Prostate gland (tissue), 2 donors: ENCODE measurements around the gene UST. TPM values are rescaled to one million over a fixed set of nuclear protein-coding genes. Genes with fewer than 3 reads are reported as not detected.
A peak's percentile ranks its signal among the peaks of the same experiment; 100 is the strongest.

Experiments
- DNase-seq: peaks from one replicate; pipeline ENCODE4 v3.0.0-alpha.2; 2019; ENCODE audit warnings: low spot score
- H3K27ac ChIP-seq, 2 donors: fragments of 200-600 bp; sonication (generic); 2 replicates each; pipeline ENCODE4 v1.5.1; 2017 to 2019
- H3K27me3 ChIP-seq: fragments of 200-600 bp; sonication (generic); replicated peaks from 2 replicates; pipeline ENCODE4 v1.5.1; 2019; ENCODE audit not compliant: insufficient read depth
- H3K36me3 ChIP-seq, 2 donors: fragments of 200-600 bp; sonication (generic); 1 replicate in 1 of 2; 2 replicates in 1 of 2; pipeline versions ENCODE4 v1.5.1 to v1.8.1; 2017 to 2019
- H3K4me1 ChIP-seq: fragments of 200-600 bp; sonication (generic); replicated peaks from 2 replicates; pipeline ENCODE4 v1.5.1; 2019
- H3K4me3 ChIP-seq, 2 donors: fragments of 200-600 bp; sonication (generic); 2 replicates each; pipeline ENCODE4 v1.5.1; 2017 to 2019
- H3K9me3 ChIP-seq: fragments of 200-600 bp; sonication (generic); 2 replicates; pipeline ENCODE4 v1.5.1; 2017
- CTCF ChIP-seq, 4 experiments: fragments of 200-600 bp in 2 of 4; fragments of 450-650 bp in 2 of 4; sonication (generic) in 2 of 4; IDR thresholded peaks; 1 replicate in 3 of 4; 2 replicates in 1 of 4; pipeline ENCODE4 v1.5.1; 2016 to 2019; ENCODE audit warnings: antibody characterized with exemption in 4 of 4, mild to moderate bottlenecking in 2 of 4, moderate library complexity in 2 of 4
- POLR2A ChIP-seq: fragments of 450-650 bp; IDR thresholded peaks from one replicate; pipeline ENCODE4 v1.6.1; 2016; ENCODE audit warnings: antibody characterized with exemption, mild to moderate bottlenecking
- POLR2AphosphoS5 ChIP-seq: sonication (generic); formaldehyde crosslinking; IDR thresholded peaks from one replicate; pipeline ENCODE4 v1.6.1; 2017; ENCODE audit warnings: antibody characterized with exemption
- WGBS: methylation state at CpG from one replicate; pipeline ENCODE4 v1.1.5; 2018; 5-methylcytosine and 5-hydroxymethylcytosine counted together
- intact Hi-C: fragments of 100-400 bp; cut with DNase I; formaldehyde crosslinking; loops from one replicate; pipeline ENCODE4 v1.14.2; 2022
- total RNA-seq, 2 donors: library from RNA; depleted of rRNA; stranded (reverse); fragments of >200 nt; gene quantifications; one replicate each; pipeline ENCODE4 v1.1.0, GENCODE V29; 2016

UST gene
- total RNA-seq, 2 donors from 2014 or later = 6.6 to 12.9 TPM

- Histone ChIP-seq H3K4me1 (no peaks in the 10 kb centered on the region), H3K27me3 (no peaks in the 10 kb centered on the region), H3K36me3 (no peaks in the 10 kb centered on the region), H3K4me3 (no peak overlapping the region), H3K9me3 (no peaks in the 10 kb centered on the region), H3K27ac (no peak overlapping the region)
- WGBS = 88% methylated on average over 1 of the region's 1 CpG
- TF ChIP-seq CTCF (IDR thresholded peaks at IDR 0.05) (no peak), POLR2AphosphoS5 (no peak), POLR2A (no peak)
- DNase-seq = no peak
- intact Hi-C loops = loop anchor here (5.0 kb wide), 3 partner anchors 80 to 490 kb away; no protein-coding TSS in a partner anchor
Measured at GRCh38 chr6:149027484-149027883, 280.7 kb downstream of the UST start.

- 13% methylated on average over 6 of the region's 6 CpGs for WGBS
- H3K27ac ChIP-seq = no peak overlapping the region
- no peaks in the 10 kb centered on the region for H3K27me3 ChIP-seq
- H3K36me3 ChIP-seq = no peaks in the 10 kb centered on the region
- intact Hi-C loops = loop anchor here (5.0 kb wide), 3 partner anchors 82 to 488 kb away; no protein-coding TSS in a partner anchor
- H3K9me3 ChIP-seq = no peaks in the 10 kb centered on the region
- no peaks in the 10 kb centered on the region for H3K4me1 ChIP-seq
- DNase-seq = peak; percentile 80
- TF ChIP-seq POLR2A (no peak), POLR2AphosphoS5 (peak; percentile 53), CTCF (IDR thresholded peaks at IDR 0.05) (peak; percentile 69 to 89 (median 84))
- H3K4me3 ChIP-seq = no peak overlapping the region
Measured at GRCh38 chr6:149028767-149029405, 282.1 kb downstream of the UST start.

GRCh38 chr6:149031201-149031858, 284.5 kb downstream of the UST start:
- 41% methylated on average over 4 of the region's 4 CpGs for WGBS
- intact Hi-C loops = loop anchor here (2.0 to 5.0 kb wide), 3 partner anchors 51 to 421 kb away; no protein-coding TSS in a partner anchor

DNA sequence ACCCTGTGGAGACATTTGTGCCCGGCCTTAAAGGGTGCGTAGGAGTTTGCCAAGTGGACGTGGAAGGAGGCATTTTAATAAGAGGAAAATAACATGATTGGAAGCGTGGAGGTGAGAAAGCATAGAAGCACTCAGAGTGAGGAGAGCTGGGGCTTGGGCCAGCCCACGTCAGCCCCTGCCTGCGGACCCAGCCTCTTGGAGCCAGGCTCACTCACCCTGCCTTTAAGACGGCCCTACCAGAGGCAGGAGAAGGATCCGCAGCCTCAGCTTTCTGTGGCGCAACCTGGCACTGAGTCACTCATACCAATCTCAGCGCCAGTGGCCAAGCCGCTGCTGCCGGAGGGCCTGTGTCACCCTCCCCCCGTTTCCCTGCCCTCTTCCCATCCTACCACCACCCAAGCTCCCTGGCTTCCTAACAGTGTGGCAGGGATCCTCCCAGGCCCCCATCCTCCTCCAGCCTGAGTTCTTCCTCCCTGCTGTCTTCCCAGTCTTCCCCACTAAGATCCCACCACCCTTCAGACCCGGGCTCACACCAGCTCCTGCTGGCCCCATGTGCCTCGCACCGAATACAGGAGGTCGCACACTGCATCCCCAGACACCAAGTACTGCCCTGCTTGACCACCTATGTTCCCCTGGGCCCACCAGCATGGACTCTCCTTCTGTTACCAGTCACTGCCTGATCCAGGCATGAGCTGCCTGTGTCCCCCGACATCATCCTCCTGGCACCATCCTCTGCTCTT, 285.2 kb downstream of the UST start:
- Histone ChIP-seq H3K36me3 (no peaks in the 10 kb centered on the region), H3K4me1 (no peaks in the 10 kb centered on the region), H3K27me3 (no peaks in the 10 kb centered on the region), H3K9me3 (no peaks in the 10 kb centered on the region), H3K4me3 (no peak overlapping the region), H3K27ac (peak overlapping the region; percentile 12 to 30)
- intact Hi-C loops = loop anchor here (2.0 to 5.0 kb wide), 4 partner anchors 50 to 420 kb away; partner anchors contain the start of gene UST
- DNase-seq = no peak
- TF ChIP-seq POLR2A (no peak), CTCF (IDR thresholded peaks at IDR 0.05) (no peak), POLR2AphosphoS5 (no peak)
- WGBS = 77% methylated on average over 18 of the region's 18 CpGs

More at GRCh38 chr6:149031201-149031858, 284.5 kb downstream of the UST start:
- TF ChIP-seq CTCF (IDR thresholded peaks at IDR 0.05) (no peak), POLR2AphosphoS5 (no peak), POLR2A (no peak)
- no peak for DNase-seq
- Histone ChIP-seq H3K9me3 (no peaks in the 10 kb centered on the region), H3K36me3 (no peaks in the 10 kb centered on the region), H3K27me3 (no peaks in the 10 kb centered on the region), H3K27ac (peak overlapping the region in 1 of 2 donors; percentile 30), H3K4me1 (no peaks in the 10 kb centered on the region), H3K4me3 (no peak overlapping the region)
